ENCODE data around the gene VIL1.

GRCh38 chr2:218382785-218383184 is 36.1 kb upstream of the VIL1 start:
- TF ChIP-seq CTCF (conservative IDR thresholded peaks at IDR 0.05; ENCODE audit: low read depth, low read length) (no peak), EZH2 (IDR thresholded peaks at IDR 0.05; ENCODE audit: low read length, unreplicated experiment) (no peak), EZH2phosphoT487 (IDR thresholded peaks at IDR 0.05; ENCODE audit: borderline replicate concordance, low read length) (no peak)
